SIG-M5 (cell line): Measurements from ENCODE around the gene DHRS1.

Experiments used
- DNase-seq: peaks from one replicate; lab custom pipeline; 2025; lab: John Stamatoyannopoulos, UW

Gene DHRS1

DNA sequence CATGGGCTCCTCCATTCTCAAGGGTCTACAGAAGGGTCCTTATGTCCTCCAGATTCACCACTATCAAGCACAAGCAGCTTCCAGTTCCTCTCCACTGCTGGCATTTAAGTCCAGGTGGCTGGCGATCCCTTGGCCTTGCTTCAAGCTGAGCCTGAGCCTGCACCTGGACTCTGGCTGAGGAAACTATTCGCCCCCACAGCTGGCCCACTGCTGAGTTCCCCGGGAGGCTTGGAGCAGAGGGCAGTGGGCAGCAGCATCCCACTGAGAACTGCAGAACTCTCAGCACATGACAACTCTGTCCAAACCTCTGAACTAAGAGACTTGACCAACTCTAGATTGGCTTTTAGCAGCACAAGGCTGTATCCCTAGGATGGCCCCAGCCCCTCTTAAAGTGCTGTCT lies 16.8 kb downstream of the DHRS1 start:
- DNase-seq: no peak

DNA sequence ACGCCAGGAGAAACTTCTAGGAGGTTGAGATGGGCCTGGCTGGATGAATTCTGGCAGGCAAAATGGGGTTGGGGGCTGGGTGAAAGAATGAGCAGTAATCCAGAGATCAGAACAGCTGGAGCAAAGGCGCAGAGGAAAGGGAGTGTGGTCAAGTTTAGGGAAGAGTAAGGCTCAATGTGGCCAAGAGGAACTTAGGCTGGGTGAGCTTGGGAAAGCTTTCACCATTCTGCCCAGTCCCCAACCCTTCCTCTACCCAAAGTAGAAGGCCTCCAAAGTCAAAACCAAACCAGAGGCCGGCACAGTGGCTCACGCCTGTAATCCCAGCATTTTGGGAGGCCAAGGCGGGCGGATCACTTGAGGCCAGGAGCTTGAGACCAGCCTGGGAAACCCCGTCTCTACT lies 17.9 kb downstream of the DHRS1 start:
- no peak for DNase-seq

DNA sequence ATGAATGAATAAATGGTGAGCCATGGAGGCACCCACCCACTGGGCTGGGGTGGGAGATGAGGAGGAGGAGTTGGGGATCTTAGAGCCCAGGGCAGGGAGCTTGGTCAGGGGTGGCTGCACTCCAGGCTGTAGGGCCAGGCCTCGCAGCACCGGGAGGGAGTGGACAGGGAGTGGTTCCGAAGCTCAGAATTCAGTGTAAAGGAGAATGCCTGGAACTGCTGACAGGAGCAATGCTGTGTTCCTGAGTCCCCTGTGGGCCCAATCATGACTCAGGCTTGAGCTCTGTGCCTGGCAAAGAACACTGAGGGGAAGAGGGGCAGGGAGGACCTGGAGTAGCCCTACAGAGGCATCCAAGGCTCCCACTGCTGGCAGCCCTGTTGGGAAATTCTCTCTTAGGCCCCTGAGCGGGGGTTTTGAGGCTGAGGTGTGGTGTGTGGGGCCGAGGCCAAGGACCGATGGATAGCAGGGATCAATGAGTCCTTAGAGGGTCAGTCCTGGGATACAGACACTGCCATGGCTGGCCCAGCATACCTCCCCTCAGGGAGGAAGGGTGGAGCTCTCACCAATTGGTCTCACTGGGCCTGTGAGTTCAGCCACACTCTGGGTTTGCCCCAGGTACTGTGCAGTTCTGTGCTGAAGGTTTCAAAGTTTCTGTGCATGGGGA lies 18.7 kb downstream of the DHRS1 start:
- no peak for DNase-seq

DNA sequence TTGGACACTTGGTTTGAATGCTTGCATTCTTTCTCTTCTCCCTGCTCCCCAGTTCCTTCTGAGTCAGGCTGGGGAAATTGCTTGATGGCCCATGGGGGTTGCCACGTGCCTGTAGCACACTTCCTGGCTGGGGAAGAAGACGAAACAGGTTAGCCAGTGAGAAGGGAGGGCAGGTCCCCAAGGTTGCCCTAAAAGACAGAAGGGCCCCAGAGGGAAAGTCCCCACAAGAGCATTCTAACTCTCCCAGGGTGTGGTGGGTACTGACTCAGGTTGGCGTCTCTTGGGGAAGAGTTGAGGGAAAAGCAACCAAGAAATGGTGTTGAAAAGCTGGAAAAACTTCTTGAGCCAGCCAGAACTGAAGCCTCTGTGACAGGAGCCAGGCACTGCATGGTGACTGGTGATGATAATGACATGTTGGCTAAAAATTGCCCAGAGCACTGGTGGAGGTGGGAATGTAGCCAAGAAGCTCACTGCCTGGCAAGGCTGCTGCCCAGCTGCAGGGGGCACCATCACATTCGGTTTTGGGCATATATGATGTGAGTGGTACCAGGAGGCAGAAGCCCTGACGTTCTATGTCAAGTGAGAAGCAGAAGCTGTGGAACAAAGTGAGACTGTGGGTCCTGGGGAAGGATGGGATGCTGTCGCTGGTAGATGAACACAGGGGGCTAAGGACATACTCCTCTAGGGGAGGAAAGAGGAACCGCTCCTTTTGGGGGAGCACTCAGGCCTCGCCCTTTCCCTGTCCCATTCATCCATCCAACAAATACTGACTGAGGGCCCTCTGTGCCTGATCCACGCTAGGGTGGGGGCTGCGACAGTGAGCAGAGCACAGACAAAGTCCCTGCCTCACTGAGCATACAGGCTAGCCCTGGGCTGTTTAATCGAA lies 20.0 kb downstream of the DHRS1 start:
- no peak for DNase-seq

DNA sequence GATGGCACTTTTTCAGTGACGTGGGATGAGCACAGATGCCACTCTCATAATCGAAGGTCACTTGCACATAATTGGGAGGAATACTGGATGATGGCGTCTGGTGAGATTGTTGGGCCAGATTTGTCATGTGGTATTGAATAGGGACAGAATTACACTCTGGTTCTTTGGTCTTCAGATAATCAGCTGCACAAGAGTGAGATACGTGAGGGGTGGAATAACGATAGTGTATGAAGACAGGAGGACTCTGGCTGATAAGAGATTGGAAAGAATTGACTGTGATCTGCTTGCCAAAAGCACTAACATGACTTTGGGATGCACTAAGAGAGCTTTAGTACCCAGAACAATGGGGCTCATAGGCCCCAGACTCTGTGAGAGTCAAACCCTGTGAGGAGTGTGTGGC lies 21.2 kb downstream of the DHRS1 start:
- no peak for DNase-seq

DNA sequence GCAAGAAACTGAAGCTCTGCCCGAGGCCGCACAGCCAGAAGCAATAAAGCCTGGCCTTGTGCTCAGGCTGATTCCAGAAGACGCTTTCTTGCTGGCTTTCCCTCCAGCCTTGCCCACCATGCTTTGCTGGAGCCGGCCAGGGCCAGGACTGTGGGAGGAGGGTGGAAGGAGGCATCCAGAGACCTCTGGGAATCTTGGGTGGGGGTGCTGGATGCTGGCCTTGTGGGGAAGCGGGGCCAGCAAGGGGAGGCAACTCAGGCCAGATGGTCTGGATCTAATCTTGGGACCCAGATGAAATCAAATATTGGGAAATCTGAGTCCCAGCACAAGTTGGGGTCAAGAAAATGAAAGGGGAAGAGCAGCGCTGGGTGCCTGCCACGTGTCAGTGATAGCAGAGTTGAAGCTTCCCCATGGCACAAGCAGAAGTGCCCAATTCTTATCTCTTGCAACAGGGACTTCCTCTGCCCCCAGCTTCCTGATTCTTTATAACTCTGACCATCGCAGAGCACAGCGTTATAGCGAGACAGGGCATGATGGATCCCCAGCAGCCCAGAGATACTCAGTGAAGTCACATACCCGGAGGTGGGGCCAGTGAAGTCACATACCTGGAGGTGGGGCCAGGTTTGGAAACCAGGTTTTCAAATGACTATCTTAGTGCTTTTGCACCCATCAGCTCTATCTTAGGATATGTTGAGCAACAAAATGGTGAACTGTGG lies 21.8 kb downstream of the DHRS1 start:
- DNase-seq: peak; percentile 28

DNA sequence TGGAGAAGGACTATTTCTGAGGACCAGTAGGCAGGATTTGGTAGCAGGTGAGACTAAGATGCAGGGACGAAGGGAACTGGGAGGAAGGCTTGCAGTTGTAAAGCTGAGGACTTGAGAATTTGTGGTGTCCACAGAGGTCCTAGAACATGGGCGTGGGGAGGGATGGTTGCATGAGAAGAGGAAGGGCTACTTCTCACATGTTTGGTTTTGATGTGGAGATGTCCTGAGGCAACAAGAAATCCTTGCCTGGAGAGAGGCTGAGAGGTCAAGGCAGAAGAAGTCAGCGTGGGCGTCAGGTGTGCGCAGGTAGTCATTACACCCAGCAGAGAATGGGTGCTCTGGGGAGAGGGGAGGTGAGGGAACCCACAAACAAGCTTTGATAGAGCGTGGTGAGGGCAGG lies 22.5 kb downstream of the DHRS1 start:
- DNase-seq: no peak

DNA sequence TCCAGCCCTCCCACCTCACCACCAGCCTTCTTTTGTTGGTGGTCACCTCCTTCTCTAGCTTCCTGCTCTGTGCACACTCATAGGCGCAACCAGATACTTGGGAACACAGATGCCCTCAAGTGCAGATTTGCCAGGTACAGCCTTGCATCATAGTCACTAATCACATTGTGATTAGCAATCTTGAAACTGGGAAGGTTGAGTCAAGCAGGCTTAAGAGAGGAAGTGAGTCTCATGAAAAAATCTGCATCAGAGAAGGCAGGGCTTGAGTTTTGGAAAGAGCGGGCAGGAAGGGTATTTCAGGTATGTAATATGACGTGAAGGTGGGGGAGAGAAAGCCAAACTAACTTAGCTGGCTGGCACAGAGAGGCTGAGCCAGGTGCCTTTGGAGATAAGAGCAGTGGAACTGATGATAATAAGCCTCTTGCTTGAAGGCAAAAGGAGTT lies 25.5 kb downstream of the DHRS1 start:
- peak; percentile 73 for DNase-seq

DNA sequence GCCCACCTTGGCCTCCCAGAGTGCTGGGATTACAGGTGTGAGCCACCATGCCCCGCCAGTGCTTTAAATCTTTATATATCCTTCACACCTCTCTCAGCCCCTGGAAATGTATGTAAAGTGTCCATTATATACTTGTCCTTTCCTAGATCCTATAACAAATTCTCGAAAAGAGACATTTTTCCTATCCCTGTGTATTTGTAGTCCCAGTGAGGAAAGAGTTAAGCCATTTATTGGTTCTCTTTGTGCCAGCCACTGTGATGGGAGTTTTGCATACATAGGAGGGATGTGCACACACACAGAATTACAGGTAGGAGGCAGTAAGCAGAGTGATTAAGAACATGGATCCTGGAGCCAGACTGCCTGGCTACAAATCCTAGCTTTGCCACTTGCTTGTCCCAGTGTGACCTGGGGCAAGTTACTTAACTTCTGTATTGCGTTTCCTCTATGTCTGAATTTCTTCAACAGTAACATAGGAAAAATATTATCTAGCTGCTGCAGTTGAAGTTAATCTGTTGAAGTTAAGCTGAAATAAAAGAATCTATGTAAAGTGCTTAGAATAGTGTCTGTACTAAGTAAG lies 26.1 kb downstream of the DHRS1 start:
- DNase-seq: no peak

DNA sequence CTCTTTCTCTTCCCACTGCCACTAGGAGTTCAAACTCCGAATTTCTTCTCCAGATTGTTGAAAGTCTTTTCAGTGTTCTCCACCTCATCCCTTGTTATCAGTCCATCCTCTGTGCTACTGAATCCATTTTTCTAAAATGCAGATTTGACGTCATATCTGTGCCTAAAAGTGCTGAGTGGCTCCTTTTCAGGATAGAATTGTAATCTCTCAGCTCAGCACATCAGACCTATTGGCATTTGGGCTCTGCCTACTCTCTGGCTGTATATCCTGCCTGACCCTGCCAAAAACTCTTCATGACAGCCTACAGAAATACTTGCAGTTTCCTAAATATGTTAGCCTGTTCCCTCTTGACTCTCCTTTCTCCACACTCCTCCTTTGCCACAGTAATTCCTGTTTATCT lies 27.1 kb downstream of the DHRS1 start:
- DNase-seq: no peak

DNA sequence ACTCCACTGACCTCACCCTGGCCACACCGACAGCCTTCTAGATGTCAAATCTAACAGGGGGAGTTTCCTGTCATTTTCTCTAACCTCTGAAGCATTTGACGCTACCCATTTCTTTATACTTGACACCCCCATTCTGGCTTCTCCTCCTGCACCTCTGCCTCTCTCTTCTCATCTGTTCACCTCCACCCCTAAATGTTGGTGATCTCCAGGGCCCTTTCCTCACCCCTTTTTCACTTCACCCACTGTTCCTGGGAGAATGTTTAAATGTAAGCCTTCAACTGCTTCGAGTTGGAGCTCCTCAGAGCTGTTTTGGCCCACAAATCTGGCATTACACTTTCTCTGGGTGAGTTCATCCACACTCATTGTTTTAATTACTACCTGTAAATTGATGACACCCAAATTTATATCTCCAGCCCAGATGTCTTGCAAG lies 27.7 kb downstream of the DHRS1 start:
- no peak for DNase-seq

DNA sequence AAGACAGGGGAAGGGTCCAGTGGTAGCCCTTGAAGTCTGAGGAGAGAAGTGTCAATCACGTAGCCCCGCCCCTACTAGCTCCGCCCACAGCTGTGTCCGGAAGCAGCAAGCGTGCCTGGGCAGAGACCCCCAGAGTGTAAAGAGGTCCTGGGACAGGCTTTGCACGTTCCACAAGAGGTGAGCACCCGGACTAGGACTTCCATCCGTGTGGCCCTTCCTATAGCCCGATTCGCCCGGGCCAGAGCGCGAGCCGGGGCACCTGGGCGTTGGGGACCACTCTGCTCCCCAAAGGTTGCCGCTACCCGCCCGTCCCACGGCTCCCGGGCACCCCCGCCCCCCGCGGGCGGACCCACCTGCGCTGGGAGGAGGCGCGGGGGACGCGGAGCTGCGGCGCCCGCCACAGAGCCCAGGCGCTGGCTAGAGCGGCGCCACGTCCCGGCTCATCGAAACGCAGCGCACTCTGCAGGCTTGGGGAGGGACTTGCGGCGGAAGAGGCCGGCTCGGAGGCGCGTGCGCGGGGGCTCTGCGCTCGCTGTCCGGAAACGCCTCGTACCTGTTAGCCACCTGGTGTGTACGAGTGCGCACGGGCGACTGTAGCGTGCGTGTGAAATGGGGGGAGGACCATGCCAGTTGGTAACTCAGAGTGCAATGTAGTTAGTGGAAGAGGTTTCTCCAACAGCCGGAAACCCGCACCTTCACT lies 28.3 kb downstream of the DHRS1 start, which contains the start of gene RABGGTA:
Gene RABGGTA (minus strand): TSS at position 464 of the 700 bp plus-strand sequence. CDS start 482 bp downstream, outside the sequence.
- DNase-seq: no peak

DNA sequence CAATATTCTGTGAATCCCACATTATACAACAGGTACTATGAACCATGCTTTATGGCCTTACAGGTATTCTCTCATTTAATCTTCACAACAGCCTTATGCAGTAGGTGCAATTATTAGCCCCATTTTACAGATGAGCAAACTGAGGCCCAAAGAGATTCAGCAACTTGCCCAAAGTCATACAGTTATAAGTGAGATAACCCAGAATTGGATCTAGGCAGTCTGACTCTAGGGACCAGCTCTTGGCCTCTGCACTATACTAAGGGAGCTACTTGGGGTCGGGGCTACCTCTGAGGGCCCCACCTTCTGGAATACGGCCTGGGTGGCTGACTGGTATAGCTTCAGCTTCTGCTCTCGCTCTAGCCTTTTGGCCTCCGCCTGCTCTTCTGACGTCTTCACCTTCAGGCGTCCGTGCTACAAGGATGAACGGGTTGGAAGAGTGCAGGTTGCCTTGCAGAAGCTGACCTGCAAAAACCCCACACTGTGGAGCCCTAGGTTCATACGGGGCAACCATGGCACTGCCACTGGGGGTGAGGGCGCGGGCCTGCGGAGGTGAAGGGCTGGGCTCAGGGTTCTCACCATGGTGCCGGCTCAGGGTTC lies 28.9 kb downstream of the DHRS1 start:
- no peak for DNase-seq

DNA sequence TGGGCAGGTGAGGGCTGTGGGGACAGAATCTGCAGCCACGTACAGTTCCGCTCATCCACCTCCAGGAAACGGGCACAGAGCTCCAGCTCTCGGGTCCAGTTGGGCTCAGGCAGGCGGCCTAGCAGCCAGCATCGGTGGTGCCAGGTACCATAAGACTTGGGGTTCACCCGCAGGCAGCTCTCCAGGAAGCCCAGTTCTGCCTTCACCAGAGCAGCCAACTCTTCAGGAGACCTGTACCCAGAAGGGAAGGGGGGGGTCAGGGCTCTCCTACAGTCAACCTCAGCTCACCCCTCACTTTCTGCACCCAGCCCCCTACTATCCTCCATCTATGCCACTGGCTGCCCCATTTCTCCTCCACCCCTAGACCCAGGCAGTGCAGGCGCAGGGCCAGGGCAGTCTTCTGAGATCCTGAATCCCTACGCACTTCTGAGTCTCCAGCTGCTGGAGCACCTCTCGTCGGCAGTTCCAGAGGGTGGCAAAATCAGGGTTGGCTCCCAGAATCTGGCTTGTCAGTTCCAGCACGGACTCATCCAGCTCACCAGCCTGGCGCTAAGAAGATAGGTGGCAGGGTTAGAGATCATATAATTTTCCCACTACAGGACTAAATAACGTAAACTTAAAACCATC lies 29.6 kb downstream of the DHRS1 start:
- no peak for DNase-seq

DNA sequence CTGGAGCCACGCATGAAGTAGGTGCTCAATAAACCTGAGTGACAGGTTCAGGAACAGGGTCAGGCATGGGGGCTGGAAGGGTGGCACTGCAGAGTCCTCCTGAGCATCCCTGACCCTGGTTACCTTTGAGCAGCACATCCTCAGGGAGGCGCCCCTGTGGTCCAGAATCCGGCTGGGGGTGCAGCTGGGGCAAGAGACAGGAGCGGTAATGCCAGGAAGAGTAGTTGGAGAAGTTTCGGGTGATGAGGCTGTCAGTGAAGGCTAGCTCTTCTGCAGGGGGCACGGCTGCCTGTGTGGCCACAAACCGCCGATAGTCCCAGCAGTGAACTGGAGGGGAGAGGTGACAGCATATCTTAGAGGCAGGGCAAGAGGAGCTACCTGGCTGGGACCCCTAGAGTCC lies 30.2 kb downstream of the DHRS1 start:
- DNase-seq: no peak

DNA sequence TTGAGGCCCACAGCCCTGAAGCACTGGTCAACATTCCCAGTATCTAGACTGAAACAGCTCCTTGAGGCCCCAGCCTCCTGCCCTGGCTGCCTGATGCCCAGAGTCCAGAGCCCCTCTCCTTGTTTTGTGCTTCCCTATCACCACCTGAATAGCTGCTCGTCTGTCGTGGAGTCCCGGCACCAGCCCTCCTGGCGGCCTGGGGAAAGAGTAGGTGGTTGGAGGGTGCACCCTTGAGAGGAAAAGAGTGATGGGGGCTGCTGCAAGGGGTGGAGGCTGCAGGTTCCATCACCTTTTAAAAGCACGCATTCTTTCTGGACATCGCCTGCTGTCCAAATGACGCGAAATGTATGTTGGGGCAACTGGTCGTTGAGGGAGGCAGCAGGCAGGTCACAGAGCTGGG lies 31.4 kb downstream of the DHRS1 start:
- DNase-seq: no peak

DNA sequence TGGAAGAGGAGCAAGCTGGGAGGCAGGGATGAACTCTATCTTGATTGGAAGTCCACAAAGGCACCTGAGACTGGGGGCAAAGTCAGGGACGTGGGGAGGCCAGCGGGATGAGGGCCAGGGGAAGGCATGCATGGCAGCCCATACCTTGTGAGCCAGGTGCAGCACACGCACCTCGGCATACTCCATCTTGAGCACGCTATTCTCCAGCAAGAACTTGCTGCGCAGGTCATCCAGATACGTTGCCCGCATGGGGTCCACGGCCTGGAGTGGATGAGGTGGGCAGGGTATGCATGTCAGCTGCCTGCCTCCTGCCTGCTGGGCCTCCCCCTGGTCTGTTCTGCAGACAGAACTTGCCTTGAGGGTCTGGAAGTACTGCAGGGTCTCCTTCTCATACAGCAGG lies 32.1 kb downstream of the DHRS1 start:
- DNase-seq: no peak

DNA sequence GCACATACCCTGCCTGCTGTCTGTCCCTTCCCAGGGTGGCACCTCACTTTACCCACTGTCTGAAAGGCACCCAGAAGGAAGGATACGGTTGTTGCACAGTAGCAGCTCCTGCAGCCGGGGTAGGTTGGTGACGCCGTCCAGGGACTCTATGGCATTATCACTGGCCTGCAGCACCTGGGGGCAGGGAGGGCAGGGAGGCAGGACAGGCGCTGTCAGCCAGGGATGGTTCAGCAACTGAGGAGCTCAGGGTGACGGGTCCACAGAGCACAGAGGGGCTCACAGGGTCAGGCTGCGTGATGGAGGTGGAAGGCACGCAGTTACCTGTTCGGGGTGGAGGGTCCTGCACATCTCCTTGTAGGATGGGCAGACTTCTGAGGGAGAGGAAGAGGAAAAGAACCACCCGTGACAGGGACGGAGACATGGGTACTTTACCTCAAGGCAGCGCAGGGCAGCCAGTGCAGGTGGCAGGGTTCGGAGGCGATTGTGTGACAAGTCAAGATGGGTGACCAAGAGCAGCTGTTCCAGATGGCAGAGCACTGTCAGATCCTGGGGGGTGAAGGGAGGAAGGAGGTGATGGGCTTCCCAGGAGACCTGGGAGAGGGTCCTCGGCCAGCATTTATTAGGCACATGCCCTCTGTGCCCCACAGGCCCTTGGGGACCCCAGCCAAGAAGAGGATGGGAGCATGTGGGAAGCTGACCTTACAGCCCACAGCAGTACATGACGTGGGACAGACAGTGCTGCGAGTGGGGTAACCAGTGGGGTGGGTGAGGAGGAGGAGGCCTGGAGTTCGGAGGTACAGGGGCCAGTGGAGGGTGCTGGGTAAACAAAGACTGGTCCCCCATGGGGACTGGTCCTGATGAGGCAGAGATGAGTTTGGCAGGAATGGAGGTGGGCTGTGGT lies 33.0 kb downstream of the DHRS1 start:
- DNase-seq: no peak

DNA sequence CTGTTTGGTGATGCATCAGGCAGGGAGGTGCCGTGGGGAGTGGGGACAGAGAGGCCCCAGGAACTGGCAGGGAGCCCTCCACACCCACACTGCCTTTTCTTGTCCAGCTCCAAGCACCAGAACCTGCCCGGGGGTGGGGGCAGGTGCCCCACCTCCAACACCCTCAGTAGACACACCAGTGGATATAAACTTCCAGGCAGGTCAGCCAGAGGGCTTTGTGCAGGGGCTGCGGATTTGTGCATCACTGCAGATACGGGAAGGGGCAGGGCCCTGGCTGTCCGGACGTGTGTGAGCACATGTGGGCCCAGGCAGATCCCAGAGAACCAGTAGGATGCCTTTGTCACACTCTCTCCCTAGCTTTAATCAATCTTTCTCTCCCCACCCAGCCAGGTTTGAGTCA lies 35.3 kb downstream of the DHRS1 start:
- DNase-seq: no peak

DNA sequence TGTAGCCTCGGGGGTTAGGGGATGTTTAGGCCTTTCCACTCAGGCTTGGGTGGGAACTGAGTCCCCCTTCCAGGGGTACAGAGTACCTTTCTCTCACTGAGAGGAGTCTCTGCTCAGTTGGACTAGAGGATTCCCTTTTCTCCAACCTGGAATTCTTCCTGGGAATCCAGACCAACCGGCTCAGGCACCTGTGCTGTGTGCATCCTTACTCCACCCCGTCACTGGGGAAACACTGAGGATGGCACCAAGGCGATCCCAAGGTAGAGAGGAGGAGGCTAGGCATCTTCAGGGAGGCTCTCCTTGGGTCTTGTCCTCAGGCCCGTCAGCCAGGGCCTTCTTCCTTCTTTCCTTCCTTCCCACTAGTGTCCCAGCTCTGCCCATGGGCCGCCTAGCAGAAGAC lies 35.7 kb downstream of the DHRS1 start:
- DNase-seq: no peak
